SK-N-MC (cell line): Measurements from ENCODE around the gene PWWP2B.

Experiments used
- EZH2 ChIP-seq: fragments of 200-600 bp; sonication (generic); IDR thresholded peaks from one replicate; pipeline ENCODE4 v1.6.1; 2017; ENCODE audit warnings: antibody characterized with exemption
- POLR2AphosphoS5 ChIP-seq: IDR thresholded peaks from 2 replicates; pipeline ENCODE4 v1.6.1; 2012; ENCODE audit warnings: mild to moderate bottlenecking, low read depth, low read length, borderline replicate concordance

DNA sequence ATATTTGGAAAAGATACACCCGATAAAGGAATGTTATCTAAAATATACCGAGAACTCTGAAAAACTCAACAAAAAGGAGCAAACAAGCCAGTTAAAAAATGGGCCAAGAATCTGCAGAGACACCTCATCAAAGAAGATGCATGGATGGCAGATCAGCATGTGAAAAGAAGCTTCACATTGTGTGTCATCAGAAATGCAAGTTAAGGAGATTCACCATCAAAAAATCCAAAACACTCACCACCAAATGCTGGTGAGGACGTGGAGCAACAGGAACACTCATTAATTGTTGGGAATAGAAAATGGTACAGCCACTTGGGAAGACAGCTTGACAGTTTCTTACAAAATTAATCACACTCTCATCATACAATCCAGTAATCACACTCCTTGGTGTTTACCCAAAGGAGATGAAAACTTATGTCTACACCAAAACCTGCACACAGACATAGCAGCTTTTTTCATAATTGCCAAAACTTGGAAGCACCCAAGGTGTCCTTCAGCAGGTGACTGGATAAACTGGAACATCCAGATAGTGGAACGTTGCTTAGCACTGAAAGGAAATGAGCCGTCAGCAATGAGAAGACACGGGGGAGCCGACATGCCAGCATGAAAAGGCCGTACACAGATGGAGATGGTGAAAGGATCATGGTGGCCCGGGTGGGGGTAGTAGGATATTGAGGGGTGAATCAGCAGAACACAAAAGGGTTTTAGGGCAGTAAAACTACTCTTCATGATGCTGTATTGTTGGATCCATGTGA, 27.9 kb upstream of the PWWP2B start:
- TF ChIP-seq EZH2, result no peak
- no peak for TF ChIP-seq POLR2AphosphoS5
